H9 (cell line): ENCODE data around the gene C6orf62. TPM values are rescaled to one million over a fixed set of nuclear protein-coding genes. Genes with fewer than 3 reads are reported as not detected.

Experiments
- DNase-seq: peaks from one replicate; pipeline ENCODE4 v3.0.0-alpha.2; 2017
- H2AFZ ChIP-seq: one replicate; pipeline ENCODE4 v1.6.1; 2013; ENCODE audit warnings: mild to moderate bottlenecking, low read length, control low read depth, moderate library complexity
- H2AK5ac ChIP-seq: 2 replicates; pipeline ENCODE4 v1.6.1; 2013; ENCODE audit warnings: low read length, control low read depth, mixed read lengths; ENCODE audit not compliant: insufficient read length
- H2BK120ac ChIP-seq: one replicate; pipeline ENCODE4 v1.6.1; 2013; ENCODE audit warnings: low read depth, mild to moderate bottlenecking, low read length, control low read depth, inconsistent platforms; ENCODE audit not compliant: poor library complexity, severe bottlenecking
- H2BK12ac ChIP-seq: 2 replicates; pipeline ENCODE4 v1.6.1; 2013; ENCODE audit warnings: low read length, control low read depth, mixed read lengths, low read depth; ENCODE audit not compliant: insufficient read length
- H2BK15ac ChIP-seq: 2 replicates; pipeline ENCODE4 v1.6.1; 2013; ENCODE audit warnings: low read depth, low read length, control low read depth
- H2BK20ac ChIP-seq: one replicate; pipeline ENCODE4 v1.6.1; 2013; ENCODE audit warnings: low read depth, mild to moderate bottlenecking, low read length, control low read depth, inconsistent platforms; ENCODE audit not compliant: poor library complexity, severe bottlenecking
- H2BK5ac ChIP-seq: 2 replicates; pipeline ENCODE4 v1.6.1; 2013; ENCODE audit warnings: low read length, control low read depth, mixed read lengths; ENCODE audit not compliant: insufficient read length
- H3K14ac ChIP-seq: 2 replicates; pipeline ENCODE4 v1.6.1; 2013; ENCODE audit warnings: low read length, control low read depth; ENCODE audit not compliant: insufficient read depth
- H3K18ac ChIP-seq: 2 replicates; pipeline ENCODE4 v1.6.1; 2013; ENCODE audit warnings: low read depth, mild to moderate bottlenecking, mixed read lengths, low read length, control low read depth; ENCODE audit not compliant: insufficient read length
- H3K23ac ChIP-seq: 2 replicates; pipeline ENCODE4 v1.6.1; 2013; ENCODE audit warnings: low read length, control low read depth, mixed read lengths, low read depth; ENCODE audit not compliant: insufficient read length
- H3K23me2 ChIP-seq: 2 replicates; pipeline ENCODE4 v1.6.1; 2013; ENCODE audit warnings: low read depth, mild to moderate bottlenecking, mixed read lengths, low read length, control low read depth; ENCODE audit not compliant: insufficient read length, poor library complexity, severe bottlenecking
- H3K27ac ChIP-seq: 2 replicates; pipeline ENCODE4 v1.5.1; 2013; ENCODE audit warnings: low read length, control low read depth, mixed read lengths, low read depth; ENCODE audit not compliant: insufficient read length
- H3K27me3 ChIP-seq: 2 replicates; pipeline ENCODE4 v1.6.1; 2013; ENCODE audit warnings: low read length, control low read depth, inconsistent platforms; ENCODE audit not compliant: insufficient read depth
- H3K4ac ChIP-seq: 2 replicates; pipeline ENCODE4 v1.6.1; 2013; ENCODE audit warnings: low read depth, mild to moderate bottlenecking, control low read depth, inconsistent platforms, low read length, moderate library complexity
- H3K4me1 ChIP-seq: 2 replicates; pipeline ENCODE4 v1.6.1; 2013; ENCODE audit warnings: low read length, control low read depth, inconsistent platforms; ENCODE audit not compliant: insufficient read depth
- H3K4me2 ChIP-seq: 2 replicates; pipeline ENCODE4 v1.6.1; 2013; ENCODE audit warnings: low read length, control low read depth, mixed read lengths; ENCODE audit not compliant: insufficient read length, insufficient read depth
- H3K56ac ChIP-seq: 2 replicates; pipeline ENCODE4 v1.6.1; 2013; ENCODE audit warnings: low read depth, mild to moderate bottlenecking, mixed read lengths, low read length, control low read depth; ENCODE audit not compliant: insufficient read length
- H3K79me1 ChIP-seq: 2 replicates; pipeline ENCODE4 v1.6.1; 2013; ENCODE audit warnings: low read depth, mild to moderate bottlenecking, moderate library complexity, low read length, control low read depth, inconsistent platforms; ENCODE audit not compliant: insufficient read depth, poor library complexity, severe bottlenecking
- H3K79me2 ChIP-seq: 2 replicates; pipeline ENCODE4 v1.6.1; 2013; ENCODE audit warnings: low read length, control low read depth, inconsistent platforms; ENCODE audit not compliant: insufficient read depth
- H3K9ac ChIP-seq: 2 replicates; pipeline ENCODE4 v1.6.1; 2013; ENCODE audit warnings: low read length, control low read depth, mixed read lengths; ENCODE audit not compliant: insufficient read length; ENCODE audit errors: extremely low read depth
- H3K9me3 ChIP-seq: one replicate; pipeline ENCODE4 v1.6.1; 2013; ENCODE audit warnings: low read depth, low read length, inconsistent platforms; ENCODE audit not compliant: control insufficient read depth
- H3T11ph ChIP-seq: one replicate; pipeline ENCODE4 v1.6.1; 2013; ENCODE audit warnings: mild to moderate bottlenecking, low read length, control low read depth, inconsistent platforms
- H4K20me1 ChIP-seq: one replicate; pipeline ENCODE4 v1.6.1; 2013; ENCODE audit not compliant: control insufficient read depth, insufficient read length, insufficient read depth
- H4K5ac ChIP-seq: 2 replicates; pipeline ENCODE4 v1.6.1; 2013; ENCODE audit warnings: low read depth, mild to moderate bottlenecking, mixed read lengths, low read length, control low read depth; ENCODE audit not compliant: insufficient read length
- H4K8ac ChIP-seq: replicated peaks from 2 replicates; pipeline ENCODE4 v1.6.1; 2013; ENCODE audit warnings: low read length, control low read depth, mixed read lengths, low read depth; ENCODE audit not compliant: insufficient read length
- H4K91ac ChIP-seq: 2 replicates; pipeline ENCODE4 v1.6.1; 2013; ENCODE audit warnings: low read depth, mild to moderate bottlenecking, moderate library complexity, mixed read lengths, low read length, control low read depth; ENCODE audit not compliant: insufficient read length
- H3K27ac Mint-ChIP-seq, 3 experiments: 2 replicates in 2 of 3; 3 replicates in 1 of 3; pipeline ENCODE4 v1.8.0; 2020 to 2021; ENCODE audit warnings: mixed read lengths in 3 of 3, mild to moderate bottlenecking in 1 of 3, moderate library complexity in 1 of 3
- H3K27me3 Mint-ChIP-seq: 2 replicates; pipeline ENCODE4 v1.8.0; 2021; ENCODE audit warnings: low read depth, mild to moderate bottlenecking, moderate library complexity, mixed read lengths
- H3K36me3 Mint-ChIP-seq, 3 experiments: 2 replicates in 2 of 3; 3 replicates in 1 of 3; pipeline ENCODE4 v1.8.0; 2020 to 2021; ENCODE audit warnings: low read depth in 3 of 3, mixed read lengths in 3 of 3; ENCODE audit not compliant: insufficient read depth in 1 of 3
- H3K4me1 Mint-ChIP-seq, 2 experiments: 2 replicates each; pipeline ENCODE4 v1.8.0; 2020; ENCODE audit warnings: mixed read lengths in 2 of 2
- H3K4me3 Mint-ChIP-seq, 2 experiments: 2 replicates in 1 of 2; 3 replicates in 1 of 2; pipeline ENCODE4 v1.8.0; 2020 to 2021; ENCODE audit warnings: mild to moderate bottlenecking in 2 of 2, mixed read lengths in 2 of 2, moderate library complexity in 1 of 2
- H3K9me3 Mint-ChIP-seq, 2 experiments: 2 replicates in 1 of 2; 3 replicates in 1 of 2; pipeline ENCODE4 v1.8.0; 2020; ENCODE audit warnings: mild to moderate bottlenecking in 2 of 2, mixed read lengths in 2 of 2, moderate library complexity in 1 of 2
- total RNA-seq: library from RNA; stranded (reverse); gene quantifications from 2 replicates; pipeline ENCODE4 v1.2.1, GENCODE V29; 2021
- TF ChIP-seq, protein P1 (sequence below): fragments of 200-600 bp; sonication (generic); conservative IDR thresholded peaks from 3 replicates; pipeline ENCODE4 v1.8.0; 2021; ENCODE audit warnings: antibody characterized with exemption, mild to moderate bottlenecking

C6orf62 gene
- total RNA-seq, 1 experiment from 2014 or later: 125 TPM

DNA sequence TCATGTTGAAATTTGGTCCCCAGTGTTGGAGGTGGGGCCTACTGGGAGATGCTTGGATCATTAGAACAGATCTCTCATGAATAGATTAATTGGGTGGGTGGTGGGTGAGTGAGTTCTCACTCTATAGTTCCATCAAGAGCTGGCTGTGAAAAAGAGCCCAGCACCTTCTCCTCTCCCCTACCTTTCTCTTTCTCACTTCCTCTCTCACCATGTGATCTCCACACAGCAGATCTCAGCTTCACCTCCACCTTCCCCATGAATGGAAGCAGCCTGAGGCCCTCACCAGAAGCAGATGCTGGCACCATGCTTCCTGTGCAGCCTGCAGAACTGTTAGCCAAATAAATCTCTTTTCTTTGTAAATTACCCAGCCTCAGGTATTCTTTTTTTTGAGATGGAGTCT, 42.9 kb upstream of the C6orf62 start:
- H3K23me2 ChIP-seq: no peaks in the 10 kb centered on the region
- H2BK15ac ChIP-seq: no peak overlapping the region
- TF ChIP-seq, protein P1, sequence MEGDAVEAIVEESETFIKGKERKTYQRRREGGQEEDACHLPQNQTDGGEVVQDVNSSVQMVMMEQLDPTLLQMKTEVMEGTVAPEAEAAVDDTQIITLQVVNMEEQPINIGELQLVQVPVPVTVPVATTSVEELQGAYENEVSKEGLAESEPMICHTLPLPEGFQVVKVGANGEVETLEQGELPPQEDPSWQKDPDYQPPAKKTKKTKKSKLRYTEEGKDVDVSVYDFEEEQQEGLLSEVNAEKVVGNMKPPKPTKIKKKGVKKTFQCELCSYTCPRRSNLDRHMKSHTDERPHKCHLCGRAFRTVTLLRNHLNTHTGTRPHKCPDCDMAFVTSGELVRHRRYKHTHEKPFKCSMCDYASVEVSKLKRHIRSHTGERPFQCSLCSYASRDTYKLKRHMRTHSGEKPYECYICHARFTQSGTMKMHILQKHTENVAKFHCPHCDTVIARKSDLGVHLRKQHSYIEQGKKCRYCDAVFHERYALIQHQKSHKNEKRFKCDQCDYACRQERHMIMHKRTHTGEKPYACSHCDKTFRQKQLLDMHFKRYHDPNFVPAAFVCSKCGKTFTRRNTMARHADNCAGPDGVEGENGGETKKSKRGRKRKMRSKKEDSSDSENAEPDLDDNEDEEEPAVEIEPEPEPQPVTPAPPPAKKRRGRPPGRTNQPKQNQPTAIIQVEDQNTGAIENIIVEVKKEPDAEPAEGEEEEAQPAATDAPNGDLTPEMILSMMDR: no peak
- no peak overlapping the region for H3T11ph ChIP-seq
- no peak overlapping the region for H3K4me3 Mint-ChIP-seq
- no peak overlapping the region for H2BK5ac ChIP-seq
- no peaks in the 10 kb centered on the region for H3K9me3 Mint-ChIP-seq
- H3K14ac ChIP-seq: no peak overlapping the region
- no peaks in the 10 kb centered on the region for H3K9me3 ChIP-seq
- H2BK20ac ChIP-seq: no peak overlapping the region
- no peak overlapping the region for H3K27ac Mint-ChIP-seq
- no peaks in the 10 kb centered on the region for H4K20me1 ChIP-seq
- H4K5ac ChIP-seq: no peak overlapping the region
- H3K4me2 ChIP-seq: no peak overlapping the region
- no peak overlapping the region for H2AFZ ChIP-seq
- no peaks in the 10 kb centered on the region for H3K27me3 ChIP-seq
- H3K27me3 Mint-ChIP-seq: no peaks in the 10 kb centered on the region
- no peak overlapping the region for H3K23ac ChIP-seq
- H3K4me1 Mint-ChIP-seq: peaks cover 4 to 9% of the 10 kb centered on the region in 2 experiments
- H3K36me3 Mint-ChIP-seq: no peaks in the 10 kb centered on the region
- no peak overlapping the region for H4K91ac ChIP-seq
- no peak overlapping the region for H4K8ac ChIP-seq
- no peak overlapping the region for H2BK12ac ChIP-seq
- no peak overlapping the region for H3K27ac ChIP-seq
- no peak overlapping the region for H3K9ac ChIP-seq
- no peaks in the 10 kb centered on the region for H3K79me2 ChIP-seq
- no peak overlapping the region for H3K18ac ChIP-seq
- DNase-seq: no peak
- no peak overlapping the region for H3K56ac ChIP-seq
- H2AK5ac ChIP-seq: no peak overlapping the region
- no peak overlapping the region for H3K4ac ChIP-seq
- H3K79me1 ChIP-seq: no peaks in the 10 kb centered on the region
- H3K4me1 ChIP-seq: no peaks in the 10 kb centered on the region
- no peak overlapping the region for H2BK120ac ChIP-seq
